H9 (cell line): ENCODE data around the gene SYT2. TPM values are rescaled to one million over a fixed set of nuclear protein-coding genes. Genes with fewer than 3 reads are reported as not detected.

Experiments used
- DNase-seq: peaks from one replicate; pipeline ENCODE4 v3.0.0-alpha.2; 2017
- H2AFZ ChIP-seq: one replicate; pipeline ENCODE4 v1.6.1; 2013; ENCODE audit warnings: mild to moderate bottlenecking, low read length, control low read depth, moderate library complexity
- H2AK5ac ChIP-seq: 2 replicates; pipeline ENCODE4 v1.6.1; 2013; ENCODE audit warnings: low read length, control low read depth, mixed read lengths; ENCODE audit not compliant: insufficient read length
- H2BK120ac ChIP-seq: one replicate; pipeline ENCODE4 v1.6.1; 2013; ENCODE audit warnings: low read depth, mild to moderate bottlenecking, low read length, control low read depth, inconsistent platforms; ENCODE audit not compliant: poor library complexity, severe bottlenecking
- H2BK12ac ChIP-seq: 2 replicates; pipeline ENCODE4 v1.6.1; 2013; ENCODE audit warnings: low read length, control low read depth, mixed read lengths, low read depth; ENCODE audit not compliant: insufficient read length
- H2BK15ac ChIP-seq: 2 replicates; pipeline ENCODE4 v1.6.1; 2013; ENCODE audit warnings: low read depth, low read length, control low read depth
- H2BK20ac ChIP-seq: one replicate; pipeline ENCODE4 v1.6.1; 2013; ENCODE audit warnings: low read depth, mild to moderate bottlenecking, low read length, control low read depth, inconsistent platforms; ENCODE audit not compliant: poor library complexity, severe bottlenecking
- H2BK5ac ChIP-seq: 2 replicates; pipeline ENCODE4 v1.6.1; 2013; ENCODE audit warnings: low read length, control low read depth, mixed read lengths; ENCODE audit not compliant: insufficient read length
- H3K14ac ChIP-seq: 2 replicates; pipeline ENCODE4 v1.6.1; 2013; ENCODE audit warnings: low read length, control low read depth; ENCODE audit not compliant: insufficient read depth
- H3K18ac ChIP-seq: 2 replicates; pipeline ENCODE4 v1.6.1; 2013; ENCODE audit warnings: low read depth, mild to moderate bottlenecking, mixed read lengths, low read length, control low read depth; ENCODE audit not compliant: insufficient read length
- H3K23ac ChIP-seq: 2 replicates; pipeline ENCODE4 v1.6.1; 2013; ENCODE audit warnings: low read length, control low read depth, mixed read lengths, low read depth; ENCODE audit not compliant: insufficient read length
- H3K23me2 ChIP-seq: 2 replicates; pipeline ENCODE4 v1.6.1; 2013; ENCODE audit warnings: low read depth, mild to moderate bottlenecking, mixed read lengths, low read length, control low read depth; ENCODE audit not compliant: insufficient read length, poor library complexity, severe bottlenecking
- H3K27ac ChIP-seq: 2 replicates; pipeline ENCODE4 v1.5.1; 2013; ENCODE audit warnings: low read length, control low read depth, mixed read lengths, low read depth; ENCODE audit not compliant: insufficient read length
- H3K27me3 ChIP-seq: 2 replicates; pipeline ENCODE4 v1.6.1; 2013; ENCODE audit warnings: low read length, control low read depth, inconsistent platforms; ENCODE audit not compliant: insufficient read depth
- H3K4ac ChIP-seq: 2 replicates; pipeline ENCODE4 v1.6.1; 2013; ENCODE audit warnings: low read depth, mild to moderate bottlenecking, control low read depth, inconsistent platforms, low read length, moderate library complexity
- H3K4me1 ChIP-seq: 2 replicates; pipeline ENCODE4 v1.6.1; 2013; ENCODE audit warnings: low read length, control low read depth, inconsistent platforms; ENCODE audit not compliant: insufficient read depth
- H3K4me2 ChIP-seq: 2 replicates; pipeline ENCODE4 v1.6.1; 2013; ENCODE audit warnings: low read length, control low read depth, mixed read lengths; ENCODE audit not compliant: insufficient read length, insufficient read depth
- H3K56ac ChIP-seq: 2 replicates; pipeline ENCODE4 v1.6.1; 2013; ENCODE audit warnings: low read depth, mild to moderate bottlenecking, mixed read lengths, low read length, control low read depth; ENCODE audit not compliant: insufficient read length
- H3K79me1 ChIP-seq: 2 replicates; pipeline ENCODE4 v1.6.1; 2013; ENCODE audit warnings: low read depth, mild to moderate bottlenecking, moderate library complexity, low read length, control low read depth, inconsistent platforms; ENCODE audit not compliant: insufficient read depth, poor library complexity, severe bottlenecking
- H3K79me2 ChIP-seq: 2 replicates; pipeline ENCODE4 v1.6.1; 2013; ENCODE audit warnings: low read length, control low read depth, inconsistent platforms; ENCODE audit not compliant: insufficient read depth
- H3K9ac ChIP-seq: 2 replicates; pipeline ENCODE4 v1.6.1; 2013; ENCODE audit warnings: low read length, control low read depth, mixed read lengths; ENCODE audit not compliant: insufficient read length; ENCODE audit errors: extremely low read depth
- H3K9me3 ChIP-seq: one replicate; pipeline ENCODE4 v1.6.1; 2013; ENCODE audit warnings: low read depth, low read length, inconsistent platforms; ENCODE audit not compliant: control insufficient read depth
- H3T11ph ChIP-seq: one replicate; pipeline ENCODE4 v1.6.1; 2013; ENCODE audit warnings: mild to moderate bottlenecking, low read length, control low read depth, inconsistent platforms
- H4K20me1 ChIP-seq: one replicate; pipeline ENCODE4 v1.6.1; 2013; ENCODE audit not compliant: control insufficient read depth, insufficient read length, insufficient read depth
- H4K5ac ChIP-seq: 2 replicates; pipeline ENCODE4 v1.6.1; 2013; ENCODE audit warnings: low read depth, mild to moderate bottlenecking, mixed read lengths, low read length, control low read depth; ENCODE audit not compliant: insufficient read length
- H4K8ac ChIP-seq: replicated peaks from 2 replicates; pipeline ENCODE4 v1.6.1; 2013; ENCODE audit warnings: low read length, control low read depth, mixed read lengths, low read depth; ENCODE audit not compliant: insufficient read length
- H4K91ac ChIP-seq: 2 replicates; pipeline ENCODE4 v1.6.1; 2013; ENCODE audit warnings: low read depth, mild to moderate bottlenecking, moderate library complexity, mixed read lengths, low read length, control low read depth; ENCODE audit not compliant: insufficient read length
- H3K27ac Mint-ChIP-seq, 3 experiments: 2 replicates in 2 of 3; 3 replicates in 1 of 3; pipeline ENCODE4 v1.8.0; 2020 to 2021; ENCODE audit warnings: mixed read lengths in 3 of 3, mild to moderate bottlenecking in 1 of 3, moderate library complexity in 1 of 3
- H3K27me3 Mint-ChIP-seq: 2 replicates; pipeline ENCODE4 v1.8.0; 2021; ENCODE audit warnings: low read depth, mild to moderate bottlenecking, moderate library complexity, mixed read lengths
- H3K36me3 Mint-ChIP-seq, 3 experiments: 2 replicates in 2 of 3; 3 replicates in 1 of 3; pipeline ENCODE4 v1.8.0; 2020 to 2021; ENCODE audit warnings: low read depth in 3 of 3, mixed read lengths in 3 of 3; ENCODE audit not compliant: insufficient read depth in 1 of 3
- H3K4me1 Mint-ChIP-seq, 2 experiments: 2 replicates each; pipeline ENCODE4 v1.8.0; 2020; ENCODE audit warnings: mixed read lengths in 2 of 2
- H3K4me3 Mint-ChIP-seq, 2 experiments: 2 replicates in 1 of 2; 3 replicates in 1 of 2; pipeline ENCODE4 v1.8.0; 2020 to 2021; ENCODE audit warnings: mild to moderate bottlenecking in 2 of 2, mixed read lengths in 2 of 2, moderate library complexity in 1 of 2
- H3K9me3 Mint-ChIP-seq, 2 experiments: 2 replicates in 1 of 2; 3 replicates in 1 of 2; pipeline ENCODE4 v1.8.0; 2020; ENCODE audit warnings: mild to moderate bottlenecking in 2 of 2, mixed read lengths in 2 of 2, moderate library complexity in 1 of 2
- CTCF ChIP-seq: fragments of 200-600 bp; sonication (generic); conservative IDR thresholded peaks from 3 replicates; pipeline ENCODE4 v1.8.0; 2021; ENCODE audit warnings: antibody characterized with exemption, mild to moderate bottlenecking
- WGBS: extraction: QIAGEN DNeasy Blood & Tissue Kit; methylation state at CpG from one replicate; pipeline ENCODE4 v1.1.7; 2013; ENCODE audit warnings: missing lambda C conversion rate, low lambda C conversion rate, mixed read lengths; ENCODE audit not compliant: insufficient read length; ENCODE audit errors: extremely low coverage; 5-methylcytosine and 5-hydroxymethylcytosine counted together
- total RNA-seq: library from RNA; stranded (reverse); gene quantifications from 2 replicates; pipeline ENCODE4 v1.2.1, GENCODE V29; 2021

Gene SYT2
- total RNA-seq, 1 experiment from 2014 or later: 3.3 TPM

DNA sequence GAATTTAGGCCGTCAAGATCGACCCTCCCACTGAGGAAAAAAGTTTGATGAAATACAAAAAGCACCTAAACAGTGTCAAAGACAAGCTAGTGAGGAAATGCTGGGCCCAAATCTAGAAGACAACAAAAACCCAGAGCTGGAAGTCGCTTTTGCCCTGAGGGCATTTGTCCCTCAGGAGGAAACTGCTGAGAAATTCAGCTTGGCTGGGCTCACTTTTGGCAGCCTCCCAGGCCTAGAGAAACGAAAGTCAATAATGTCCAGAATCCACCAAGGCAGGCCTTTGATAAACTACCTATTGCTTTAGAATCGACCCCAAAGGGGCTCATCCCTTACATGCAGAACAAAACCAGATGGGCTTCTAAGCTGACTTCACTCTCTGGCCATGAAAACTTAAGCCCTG, 38.9 kb downstream of the SYT2 start:
- Histone ChIP-seq H3K23ac (no peak overlapping the region), H2AK5ac (no peak overlapping the region), H3K79me2 (no peaks in the 10 kb centered on the region), H3K4me1 (no peaks in the 10 kb centered on the region), H3K56ac (no peak overlapping the region), H3K23me2 (no peaks in the 10 kb centered on the region), H3K27me3 (no peaks in the 10 kb centered on the region), H3K9ac (no peak overlapping the region), H2BK120ac (no peak overlapping the region), H4K5ac (no peak overlapping the region), H4K91ac (no peak overlapping the region), H3K4me2 (no peak overlapping the region), H2BK15ac (no peak overlapping the region), H4K20me1 (no peaks in the 10 kb centered on the region), H2BK5ac (no peak overlapping the region), H2AFZ (no peak overlapping the region), H3K27ac (no peak overlapping the region), H2BK20ac (no peak overlapping the region), H3K9me3 (no peaks in the 10 kb centered on the region), H3K79me1 (no peaks in the 10 kb centered on the region), H3K4ac (no peak overlapping the region), H2BK12ac (no peak overlapping the region), H3T11ph (no peak overlapping the region), H3K14ac (no peak overlapping the region), H3K18ac (no peak overlapping the region), H4K8ac (no peak overlapping the region)
- Mint-ChIP-seq H3K27ac (no peak overlapping the region; a peak in 1 of 7 replicates), H3K4me3 (no peak overlapping the region), H3K4me1 (peaks cover 3 to 13% of the 10 kb centered on the region in 2 experiments), H3K36me3 (peaks cover 2 to 5% (median 3%) of the 10 kb centered on the region in 3 experiments; a peak in 5 of 7 replicates), H3K9me3 (peaks cover 3 to 6% of the 10 kb centered on the region in 2 experiments), H3K27me3 (no peaks in the 10 kb centered on the region)
- no CpG with 5 or more reads among the region's 5 CpGs for WGBS
- TF ChIP-seq CTCF: no peak
- no peak for DNase-seq
